ENCODE results near the gene TP53TG5.

TP53TG5 gene

DNA sequence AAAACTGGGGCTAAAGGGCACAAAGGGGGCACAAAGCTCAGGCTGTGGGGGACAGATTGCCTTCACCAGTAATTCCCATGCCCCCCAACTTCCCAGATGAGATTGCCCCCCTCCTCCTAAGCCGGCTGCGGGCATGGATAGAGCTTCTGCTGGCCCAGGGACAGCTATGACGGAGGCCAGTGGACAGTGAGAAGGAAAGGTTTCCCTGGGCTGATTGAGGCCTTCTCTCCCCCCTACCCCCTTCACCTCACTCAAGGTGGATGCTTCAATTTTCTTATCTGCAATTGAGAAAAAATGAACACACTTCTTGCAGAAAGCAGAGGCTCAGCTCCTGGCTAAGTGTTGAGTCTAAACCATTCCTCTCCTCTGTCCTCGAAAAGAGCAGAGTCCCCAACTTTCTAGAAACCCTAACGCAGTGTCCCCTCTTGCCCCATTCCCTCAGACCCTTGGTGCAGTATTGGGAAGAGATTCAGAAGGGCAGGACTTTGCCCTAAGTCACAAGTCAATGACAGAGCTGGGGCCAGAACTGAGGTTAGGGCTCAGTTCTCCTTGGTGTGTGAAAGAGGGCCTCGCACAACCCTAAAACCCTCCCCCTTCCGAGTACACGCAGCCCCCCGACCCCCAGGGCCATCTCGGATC, 30.7 kb downstream of the TP53TG5 start (continued):
- TF ChIP-seq, protein P1, sequence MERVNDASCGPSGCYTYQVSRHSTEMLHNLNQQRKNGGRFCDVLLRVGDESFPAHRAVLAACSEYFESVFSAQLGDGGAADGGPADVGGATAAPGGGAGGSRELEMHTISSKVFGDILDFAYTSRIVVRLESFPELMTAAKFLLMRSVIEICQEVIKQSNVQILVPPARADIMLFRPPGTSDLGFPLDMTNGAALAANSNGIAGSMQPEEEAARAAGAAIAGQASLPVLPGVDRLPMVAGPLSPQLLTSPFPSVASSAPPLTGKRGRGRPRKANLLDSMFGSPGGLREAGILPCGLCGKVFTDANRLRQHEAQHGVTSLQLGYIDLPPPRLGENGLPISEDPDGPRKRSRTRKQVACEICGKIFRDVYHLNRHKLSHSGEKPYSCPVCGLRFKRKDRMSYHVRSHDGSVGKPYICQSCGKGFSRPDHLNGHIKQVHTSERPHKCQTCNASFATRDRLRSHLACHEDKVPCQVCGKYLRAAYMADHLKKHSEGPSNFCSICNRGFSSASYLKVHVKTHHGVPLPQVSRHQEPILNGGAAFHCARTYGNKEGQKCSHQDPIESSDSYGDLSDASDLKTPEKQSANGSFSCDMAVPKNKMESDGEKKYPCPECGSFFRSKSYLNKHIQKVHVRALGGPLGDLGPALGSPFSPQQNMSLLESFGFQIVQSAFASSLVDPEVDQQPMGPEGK (CRISPR knock-in tag; IDR thresholded peaks at IDR 0.05; ENCODE audit: borderline replicate concordance): no peak
- TF ChIP-seq ZFP30 (CRISPR knock-in tag; IDR thresholded peaks at IDR 0.05): no peak
- no peak for TF ChIP-seq ZC3H10 (CRISPR knock-in tag; IDR thresholded peaks at IDR 0.05)
- no peak for TF ChIP-seq ZNF70 (CRISPR knock-in tag; IDR thresholded peaks at IDR 0.05)
- TF ChIP-seq TCF4 (CRISPR knock-in tag; IDR thresholded peaks at IDR 0.05; ENCODE audit: borderline replicate concordance): no peak
- no peak for TF ChIP-seq RARB (CRISPR knock-in tag; IDR thresholded peaks at IDR 0.05)

DNA sequence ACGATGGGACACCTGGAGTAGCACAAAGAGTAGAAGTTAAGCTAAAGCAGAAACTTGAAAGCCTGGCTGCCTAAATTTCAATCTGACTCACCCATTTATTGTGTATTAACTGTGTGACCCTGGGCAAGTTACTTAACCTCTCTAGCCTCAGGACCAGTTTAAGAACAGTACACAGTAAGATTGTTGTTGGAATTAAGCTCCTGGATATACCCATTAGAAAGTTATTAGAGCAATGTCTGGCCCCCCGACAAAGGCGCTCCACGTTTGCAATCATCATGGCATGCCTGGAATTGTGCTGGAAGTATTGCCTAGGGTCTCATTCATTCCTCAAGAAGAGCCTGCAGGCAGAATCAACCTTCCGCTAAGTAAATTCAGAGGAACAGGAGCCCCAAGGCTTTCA, 31.3 kb downstream of the TP53TG5 start:
- ATAC-seq: no peak

DNA sequence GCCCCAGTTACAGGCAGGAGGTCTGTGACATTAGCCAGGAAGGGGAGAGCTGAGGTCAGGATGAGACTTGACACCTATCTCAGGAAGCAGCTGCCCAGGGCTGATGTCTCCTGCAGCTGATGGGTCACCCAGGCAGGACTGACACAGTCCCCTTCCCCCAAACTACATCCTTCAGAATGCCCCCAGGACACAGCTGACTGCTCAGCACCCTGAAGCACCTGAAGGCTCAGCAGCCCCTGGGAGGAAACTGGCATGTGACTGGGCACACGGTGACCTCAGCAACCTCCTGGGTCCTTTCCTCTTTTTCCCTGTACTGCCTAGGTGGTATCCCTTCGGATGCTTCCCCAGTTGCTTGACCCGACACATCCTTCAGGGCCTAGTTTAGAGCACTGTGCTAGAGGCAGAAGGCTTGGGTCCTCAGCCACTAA, 31.8 kb downstream of the TP53TG5 start:
- no peak for ATAC-seq
- no peak for TF ChIP-seq ZFP3 (CRISPR knock-in tag; IDR thresholded peaks at IDR 0.05)
- no peak for TF ChIP-seq CREB5 (CRISPR knock-in tag; IDR thresholded peaks at IDR 0.05; ENCODE audit: low read depth)
- TF ChIP-seq, protein P2, sequence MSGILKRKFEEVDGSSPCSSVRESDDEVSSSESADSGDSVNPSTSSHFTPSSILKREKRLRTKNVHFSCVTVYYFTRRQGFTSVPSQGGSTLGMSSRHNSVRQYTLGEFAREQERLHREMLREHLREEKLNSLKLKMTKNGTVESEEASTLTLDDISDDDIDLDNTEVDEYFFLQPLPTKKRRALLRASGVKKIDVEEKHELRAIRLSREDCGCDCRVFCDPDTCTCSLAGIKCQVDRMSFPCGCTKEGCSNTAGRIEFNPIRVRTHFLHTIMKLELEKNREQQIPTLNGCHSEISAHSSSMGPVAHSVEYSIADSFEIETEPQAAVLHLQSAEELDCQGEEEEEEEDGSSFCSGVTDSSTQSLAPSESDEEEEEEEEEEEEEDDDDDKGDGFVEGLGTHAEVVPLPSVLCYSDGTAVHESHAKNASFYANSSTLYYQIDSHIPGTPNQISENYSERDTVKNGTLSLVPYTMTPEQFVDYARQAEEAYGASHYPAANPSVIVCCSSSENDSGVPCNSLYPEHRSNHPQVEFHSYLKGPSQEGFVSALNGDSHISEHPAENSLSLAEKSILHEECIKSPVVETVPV (CRISPR knock-in tag; IDR thresholded peaks at IDR 0.05): no peak

More for the DNA sequence above, 31.3 kb downstream of the TP53TG5 start:
- no peak for TF ChIP-seq GLIS3 (CRISPR knock-in tag; IDR thresholded peaks at IDR 0.05)
- TF ChIP-seq ZNF70 (CRISPR knock-in tag; IDR thresholded peaks at IDR 0.05): no peak
- TF ChIP-seq OSR1 (CRISPR knock-in tag; IDR thresholded peaks at IDR 0.05): no peak
- TF ChIP-seq TOX (CRISPR knock-in tag; IDR thresholded peaks at IDR 0.05; ENCODE audit: borderline replicate concordance): no peak
- TF ChIP-seq CSDC2 (CRISPR knock-in tag; IDR thresholded peaks at IDR 0.05): no peak
- TF ChIP-seq, protein P3, sequence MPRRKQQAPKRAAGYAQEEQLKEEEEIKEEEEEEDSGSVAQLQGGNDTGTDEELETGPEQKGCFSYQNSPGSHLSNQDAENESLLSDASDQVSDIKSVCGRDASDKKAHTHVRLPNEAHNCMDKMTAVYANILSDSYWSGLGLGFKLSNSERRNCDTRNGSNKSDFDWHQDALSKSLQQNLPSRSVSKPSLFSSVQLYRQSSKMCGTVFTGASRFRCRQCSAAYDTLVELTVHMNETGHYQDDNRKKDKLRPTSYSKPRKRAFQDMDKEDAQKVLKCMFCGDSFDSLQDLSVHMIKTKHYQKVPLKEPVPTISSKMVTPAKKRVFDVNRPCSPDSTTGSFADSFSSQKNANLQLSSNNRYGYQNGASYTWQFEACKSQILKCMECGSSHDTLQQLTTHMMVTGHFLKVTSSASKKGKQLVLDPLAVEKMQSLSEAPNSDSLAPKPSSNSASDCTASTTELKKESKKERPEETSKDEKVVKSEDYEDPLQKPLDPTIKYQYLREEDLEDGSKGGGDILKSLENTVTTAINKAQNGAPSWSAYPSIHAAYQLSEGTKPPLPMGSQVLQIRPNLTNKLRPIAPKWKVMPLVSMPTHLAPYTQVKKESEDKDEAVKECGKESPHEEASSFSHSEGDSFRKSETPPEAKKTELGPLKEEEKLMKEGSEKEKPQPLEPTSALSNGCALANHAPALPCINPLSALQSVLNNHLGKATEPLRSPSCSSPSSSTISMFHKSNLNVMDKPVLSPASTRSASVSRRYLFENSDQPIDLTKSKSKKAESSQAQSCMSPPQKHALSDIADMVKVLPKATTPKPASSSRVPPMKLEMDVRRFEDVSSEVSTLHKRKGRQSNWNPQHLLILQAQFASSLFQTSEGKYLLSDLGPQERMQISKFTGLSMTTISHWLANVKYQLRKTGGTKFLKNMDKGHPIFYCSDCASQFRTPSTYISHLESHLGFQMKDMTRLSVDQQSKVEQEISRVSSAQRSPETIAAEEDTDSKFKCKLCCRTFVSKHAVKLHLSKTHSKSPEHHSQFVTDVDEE (CRISPR knock-in tag; IDR thresholded peaks at IDR 0.05): no peak

GRCh38 chr20:45345104-45345936, 32.8 kb downstream of the TP53TG5 start:
- no peak for ATAC-seq
- TF ChIP-seq, protein P2 (CRISPR knock-in tag; IDR thresholded peaks at IDR 0.05): no peak
- TF ChIP-seq SNAI2 (CRISPR knock-in tag; IDR thresholded peaks at IDR 0.05) (no peak), BACH2 (CRISPR knock-in tag; IDR thresholded peaks at IDR 0.05; ENCODE audit: borderline replicate concordance) (no peak), POU6F1 (CRISPR knock-in tag; IDR thresholded peaks at IDR 0.05; ENCODE audit: borderline replicate concordance, low read depth) (no peak), GLIS3 (CRISPR knock-in tag; IDR thresholded peaks at IDR 0.05) (no peak), ZNF565 (CRISPR knock-in tag; conservative IDR thresholded peaks at IDR 0.05; ENCODE audit: low read depth) (no peak), TCF4 (CRISPR knock-in tag; IDR thresholded peaks at IDR 0.05; ENCODE audit: borderline replicate concordance) (no peak), CREB5 (CRISPR knock-in tag; IDR thresholded peaks at IDR 0.05; ENCODE audit: low read depth) (no peak), ZNF8 (CRISPR knock-in tag; IDR thresholded peaks at IDR 0.05) (no peak), OSR1 (CRISPR knock-in tag; IDR thresholded peaks at IDR 0.05) (no peak), ZC3H10 (CRISPR knock-in tag; IDR thresholded peaks at IDR 0.05) (no peak)
- TF ChIP-seq, protein P1 (CRISPR knock-in tag; IDR thresholded peaks at IDR 0.05; ENCODE audit: borderline replicate concordance): no peak
